ENCODE data around the gene MYOM3.
"Not testable (repeated sequence)": the region's sequence is repeated elsewhere in the genome, so short reads cannot be mapped to it uniquely, and the experiment has no call there.

MYOM3 gene

GRCh38 chr1:24018611-24019580 lies 93.0 kb downstream of the MYOM3 start:
- Histone ChIP-seq H3K9ac (ENCODE audit: low read depth, low read length) (no peak overlapping the region), H3K36me3 (ENCODE audit: insufficient read depth, low read length) (no peaks in the 10 kb centered on the region), H3K9me3 (ENCODE audit: control insufficient read depth, insufficient read depth, low read length) (no peaks in the 10 kb centered on the region), H3K4me1 (ENCODE audit: insufficient read depth, low read length) (peaks cover 17% of the 10 kb centered on the region)

DNA sequence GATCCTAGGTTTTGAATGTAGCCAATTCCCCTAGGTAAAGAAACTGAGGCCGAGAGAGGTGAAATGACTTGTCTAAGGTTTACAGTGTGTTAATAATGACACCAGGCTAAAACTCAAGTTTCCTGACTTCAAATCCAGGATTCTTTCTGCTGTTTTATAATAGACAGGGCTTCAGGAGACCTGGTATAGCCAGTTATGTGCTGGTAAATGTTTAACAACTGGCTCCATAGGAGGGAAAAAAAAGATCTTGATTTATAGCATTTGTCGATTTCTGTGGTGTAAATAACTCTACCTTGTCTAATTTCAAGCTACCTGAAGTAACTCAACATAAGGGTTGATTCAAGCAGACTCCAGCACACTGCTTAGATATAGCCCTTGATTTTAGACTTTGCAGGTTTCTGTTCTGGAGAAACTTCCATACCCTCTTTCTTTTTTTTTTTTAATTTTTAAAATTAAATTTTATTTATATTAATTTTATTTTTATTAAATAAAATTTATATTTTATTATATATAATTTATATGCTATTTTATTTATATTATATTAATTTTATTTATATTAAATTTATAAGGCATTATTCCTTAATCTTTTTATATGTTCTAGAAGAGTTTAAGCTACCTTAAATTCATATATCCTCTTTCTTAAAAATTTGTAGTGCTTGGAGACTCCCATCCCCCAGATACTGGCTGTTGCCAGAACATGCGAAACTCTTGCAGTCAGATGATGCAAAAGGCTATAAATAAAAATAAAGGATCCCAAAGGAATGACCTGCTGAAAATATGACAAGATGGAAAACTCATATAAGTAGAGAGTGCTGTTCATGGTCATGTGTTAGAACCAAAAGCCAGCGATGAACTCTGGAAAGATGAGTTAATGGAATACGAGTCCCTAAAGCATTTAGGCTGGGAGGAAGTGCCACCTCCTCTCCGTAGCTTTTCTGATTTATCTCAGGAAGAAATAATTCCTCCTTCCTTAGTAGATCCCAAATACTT lies 96.4 kb downstream of the MYOM3 start:
- Histone ChIP-seq H3K4me1 (ENCODE audit: insufficient read depth, low read length) (no peaks in the 10 kb centered on the region), H3K9me3 (ENCODE audit: control insufficient read depth, insufficient read depth, low read length) (no peaks in the 10 kb centered on the region), H3K36me3 (ENCODE audit: insufficient read depth, low read length) (no peaks in the 10 kb centered on the region), H3K9ac (ENCODE audit: low read depth, low read length) (no peak overlapping the region)

DNA sequence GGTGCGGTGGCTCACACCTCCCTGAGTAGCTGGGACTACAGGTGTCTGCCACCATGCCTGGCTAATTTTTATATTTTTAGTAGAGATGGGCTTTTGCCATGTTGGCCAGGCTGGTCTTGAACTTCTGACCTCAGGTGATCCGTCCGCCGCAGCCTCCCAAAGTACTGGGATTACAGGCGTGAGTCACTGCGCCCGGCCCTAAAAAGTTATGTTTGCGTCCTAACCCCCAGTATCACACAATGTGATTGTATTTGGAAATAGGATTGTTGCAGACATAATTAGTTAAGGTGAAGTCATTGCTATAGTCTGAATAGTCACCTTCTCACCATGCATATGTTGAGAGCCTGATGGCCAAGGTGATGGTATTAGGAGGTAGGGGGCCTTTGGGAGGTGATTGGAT lies 99.1 kb downstream of the MYOM3 start:
- not testable (repeated sequence) for H3K36me3 ChIP-seq (ENCODE audit: insufficient read depth, low read length); H3K9me3 ChIP-seq (ENCODE audit: control insufficient read depth, insufficient read depth, low read length); H3K4me1 ChIP-seq (ENCODE audit: insufficient read depth, low read length); H3K9ac ChIP-seq (ENCODE audit: low read depth, low read length)

DNA sequence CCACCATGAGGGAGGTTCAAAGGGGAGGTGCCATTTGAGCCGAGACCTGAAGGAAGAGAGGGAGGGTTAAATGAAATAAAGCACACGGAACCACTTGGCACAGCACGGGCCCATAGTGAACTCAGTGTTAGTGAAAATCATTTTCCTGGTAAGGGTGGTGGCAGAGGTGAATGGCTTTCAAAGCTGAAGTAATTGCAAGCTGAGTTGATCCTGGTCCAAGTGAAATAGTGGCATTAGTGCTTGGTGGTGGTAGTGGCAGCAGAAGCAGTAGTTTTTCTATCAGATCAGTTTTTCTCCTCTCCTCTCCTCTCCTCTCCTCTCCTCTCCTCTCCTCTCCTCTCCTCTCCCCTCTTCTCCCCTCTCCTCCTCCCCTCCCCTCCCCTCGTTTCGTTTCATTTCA lies 101.3 kb downstream of the MYOM3 start:
- H3K36me3 ChIP-seq (ENCODE audit: insufficient read depth, low read length) = no peaks in the 10 kb centered on the region
- no peaks in the 10 kb centered on the region for H3K9me3 ChIP-seq (ENCODE audit: control insufficient read depth, insufficient read depth, low read length)
- H3K4me1 ChIP-seq (ENCODE audit: insufficient read depth, low read length) = peaks cover 5% of the 10 kb centered on the region
- no peak overlapping the region for H3K9ac ChIP-seq (ENCODE audit: low read depth, low read length)

- Histone ChIP-seq H3K9ac (ENCODE audit: low read depth, low read length) (no peak overlapping the region), H3K9me3 (ENCODE audit: control insufficient read depth, insufficient read depth, low read length) (no peaks in the 10 kb centered on the region), H3K4me1 (ENCODE audit: insufficient read depth, low read length) (peaks cover 6% of the 10 kb centered on the region), H3K36me3 (ENCODE audit: insufficient read depth, low read length) (no peaks in the 10 kb centered on the region)
These were observed 102.5 kb downstream of the MYOM3 start for GRCh38 chr1:24009406-24009805.

DNA sequence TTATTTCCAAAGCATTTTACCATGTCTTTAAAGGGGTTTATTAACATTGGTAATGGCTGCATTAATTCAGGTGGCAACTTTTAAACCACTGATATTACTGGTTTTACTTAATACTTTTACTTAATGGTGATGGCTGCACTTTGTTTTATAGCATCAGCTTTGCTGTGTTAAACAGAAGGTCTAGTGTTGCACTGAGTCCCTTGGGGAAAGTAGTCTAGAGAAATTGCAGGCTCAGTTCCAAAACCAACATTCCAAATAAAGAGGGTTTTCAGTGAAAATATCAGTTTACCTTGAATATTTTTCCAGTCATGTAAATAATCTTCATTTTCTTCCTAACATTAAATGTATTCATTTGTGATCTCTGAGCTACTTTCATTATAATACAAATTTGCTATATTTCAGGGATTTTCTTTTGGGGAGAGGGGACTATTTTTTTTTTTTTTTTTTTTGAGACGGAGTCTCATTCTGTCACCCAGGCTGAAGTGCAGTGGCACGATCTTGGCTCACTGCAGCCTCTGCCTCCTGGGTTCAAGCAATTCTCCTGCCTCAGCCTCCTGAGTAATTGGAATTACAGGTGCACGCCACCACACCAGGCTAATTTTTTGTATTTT lies 103.3 kb downstream of the MYOM3 start:
- H3K4me1 ChIP-seq (ENCODE audit: insufficient read depth, low read length) = peaks cover 13% of the 10 kb centered on the region
- H3K36me3 ChIP-seq (ENCODE audit: insufficient read depth, low read length); H3K9me3 ChIP-seq (ENCODE audit: control insufficient read depth, insufficient read depth, low read length); H3K9ac ChIP-seq (ENCODE audit: low read depth, low read length): not testable (repeated sequence)

- H3K36me3 ChIP-seq (ENCODE audit: insufficient read depth, low read length) = no peaks in the 10 kb centered on the region
- H3K9ac ChIP-seq (ENCODE audit: low read depth, low read length) = no peak overlapping the region
- H3K4me1 ChIP-seq (ENCODE audit: insufficient read depth, low read length) = peaks cover 23% of the 10 kb centered on the region
- H3K9me3 ChIP-seq (ENCODE audit: control insufficient read depth, insufficient read depth, low read length) = no peaks in the 10 kb centered on the region
These were observed 104.9 kb downstream of the MYOM3 start for GRCh38 chr1:24007079-24007478.

Measured in ES-I3 (cell line).